ENCODE measurements around the gene SAMD4B.
"Not testable (repeated sequence)": the region's sequence is repeated elsewhere in the genome, so short reads cannot be mapped to it uniquely, and the experiment has no call there.

The SAMD4B gene

GRCh38 chr19:39377373-39378362 lies 35.4 kb downstream of the SAMD4B start:
- H3K4me3 ChIP-seq (ENCODE audit: control insufficient read depth, low read depth, low read length) = no peak overlapping the region
- DNase-seq (ENCODE audit: low read depth) = no peak
- no peak for TF ChIP-seq CTCF (IDR thresholded peaks at IDR 0.05; ENCODE audit: control insufficient read depth, insufficient read depth, low read depth, low read length, missing control alignments)

GRCh38 chr19:39379366-39379765 lies 37.1 kb downstream of the SAMD4B start:
- DNase-seq (ENCODE audit: low read depth); H3K4me3 ChIP-seq (ENCODE audit: control insufficient read depth, low read depth, low read length): not testable (repeated sequence)

- no peak for TF ChIP-seq CTCF (IDR thresholded peaks at IDR 0.05; ENCODE audit: control insufficient read depth, insufficient read depth, low read depth, low read length, missing control alignments)
- DNase-seq (ENCODE audit: low read depth) = no peak
- no peak overlapping the region for H3K4me3 ChIP-seq (ENCODE audit: control insufficient read depth, low read depth, low read length)
Measured at GRCh38 chr19:39379865-39380396, 37.7 kb downstream of the SAMD4B start.

- no peak overlapping the region for H3K4me3 ChIP-seq (ENCODE audit: control insufficient read depth, low read depth, low read length)
- DNase-seq (ENCODE audit: low read depth) = no peak
- no peak for TF ChIP-seq CTCF (IDR thresholded peaks at IDR 0.05; ENCODE audit: control insufficient read depth, insufficient read depth, low read depth, low read length, missing control alignments)
Measured at GRCh38 chr19:39380521-39381502, 38.6 kb downstream of the SAMD4B start.

GRCh38 chr19:39381910-39382611 lies 39.8 kb downstream of the SAMD4B start:
- DNase-seq (ENCODE audit: low read depth) = no peak
- H3K4me3 ChIP-seq (ENCODE audit: control insufficient read depth, low read depth, low read length) = no peak overlapping the region
- no peak for TF ChIP-seq CTCF (IDR thresholded peaks at IDR 0.05; ENCODE audit: control insufficient read depth, insufficient read depth, low read depth, low read length, missing control alignments)

- H3K4me3 ChIP-seq (ENCODE audit: control insufficient read depth, low read depth, low read length) = no peak overlapping the region
- no peak for DNase-seq (ENCODE audit: low read depth)
- TF ChIP-seq CTCF (IDR thresholded peaks at IDR 0.05; ENCODE audit: control insufficient read depth, insufficient read depth, low read depth, low read length, missing control alignments) = no peak
Measured at GRCh38 chr19:39382991-39383828, 41.0 kb downstream of the SAMD4B start.

Data from AG09309 (cell line).